ENCODE measurements around the gene CCP110.

Gene CCP110

DNA sequence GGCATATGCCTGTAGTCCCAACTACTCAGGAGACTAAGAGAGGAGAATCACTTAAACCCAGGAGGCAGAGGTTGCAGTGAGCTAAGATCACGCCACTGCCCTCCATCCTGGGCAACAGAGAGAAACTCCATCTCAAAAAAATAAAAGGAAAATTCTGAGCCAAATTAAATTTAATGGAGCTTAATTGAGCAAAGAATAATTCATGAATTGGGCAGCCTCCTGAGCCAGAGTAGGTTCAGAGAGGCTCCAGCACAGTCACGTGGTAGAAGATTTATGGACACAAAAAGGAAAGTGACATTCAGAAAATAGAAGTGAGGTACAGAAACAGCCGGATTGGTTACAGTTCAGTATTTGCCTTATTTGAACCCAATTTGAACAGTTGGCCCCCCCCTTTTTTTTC, 42.6 kb downstream of the CCP110 start:
- Histone ChIP-seq H3K4me1 (no peaks in the 10 kb centered on the region), H3K4me3 (no peak overlapping the region), H3K36me3 (peaks cover 60 to 67% (median 66%) of the 10 kb centered on the region in 3 donors), H3K27ac (no peak overlapping the region), H3K9me3 (no peaks in the 10 kb centered on the region), H3K27me3 (no peaks in the 10 kb centered on the region)
- intact Hi-C loops (cut with DNase I; ENCODE audit: low total_unique reads) = no loop called here
- DNase-seq = no peak
- TF ChIP-seq, protein P1, sequence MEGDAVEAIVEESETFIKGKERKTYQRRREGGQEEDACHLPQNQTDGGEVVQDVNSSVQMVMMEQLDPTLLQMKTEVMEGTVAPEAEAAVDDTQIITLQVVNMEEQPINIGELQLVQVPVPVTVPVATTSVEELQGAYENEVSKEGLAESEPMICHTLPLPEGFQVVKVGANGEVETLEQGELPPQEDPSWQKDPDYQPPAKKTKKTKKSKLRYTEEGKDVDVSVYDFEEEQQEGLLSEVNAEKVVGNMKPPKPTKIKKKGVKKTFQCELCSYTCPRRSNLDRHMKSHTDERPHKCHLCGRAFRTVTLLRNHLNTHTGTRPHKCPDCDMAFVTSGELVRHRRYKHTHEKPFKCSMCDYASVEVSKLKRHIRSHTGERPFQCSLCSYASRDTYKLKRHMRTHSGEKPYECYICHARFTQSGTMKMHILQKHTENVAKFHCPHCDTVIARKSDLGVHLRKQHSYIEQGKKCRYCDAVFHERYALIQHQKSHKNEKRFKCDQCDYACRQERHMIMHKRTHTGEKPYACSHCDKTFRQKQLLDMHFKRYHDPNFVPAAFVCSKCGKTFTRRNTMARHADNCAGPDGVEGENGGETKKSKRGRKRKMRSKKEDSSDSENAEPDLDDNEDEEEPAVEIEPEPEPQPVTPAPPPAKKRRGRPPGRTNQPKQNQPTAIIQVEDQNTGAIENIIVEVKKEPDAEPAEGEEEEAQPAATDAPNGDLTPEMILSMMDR (IDR thresholded peaks at IDR 0.05) = no peak

DNA sequence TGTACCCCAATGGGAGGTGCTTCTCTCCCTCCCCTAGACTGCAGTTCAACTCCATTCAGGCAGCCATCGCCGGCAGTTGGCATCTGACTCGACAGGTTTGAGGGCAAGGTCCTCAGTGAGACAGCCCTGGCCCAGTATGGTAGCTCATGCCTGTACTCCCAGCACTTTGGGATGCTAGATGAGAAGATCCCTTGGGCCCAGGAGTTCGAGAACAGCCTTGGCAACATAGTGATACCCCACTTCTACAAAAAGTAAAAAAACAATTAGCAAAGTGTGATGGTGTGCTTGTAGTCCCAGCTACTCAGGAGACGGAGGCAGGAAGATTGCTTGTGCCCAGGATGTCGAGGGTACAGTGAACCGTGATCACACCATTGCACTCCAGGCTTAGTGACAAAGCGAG, 43.8 kb downstream of the CCP110 start:
- H3K27ac ChIP-seq = no peak overlapping the region
- peaks cover 67 to 79% (median 74%) of the 10 kb centered on the region in 3 donors for H3K36me3 ChIP-seq
- H3K9me3 ChIP-seq = no peaks in the 10 kb centered on the region
- TF ChIP-seq, protein P1 (IDR thresholded peaks at IDR 0.05) = no peak
- intact Hi-C loops (cut with DNase I; ENCODE audit: low total_unique reads) = no loop called here
- no peak for DNase-seq
- no peaks in the 10 kb centered on the region for H3K4me1 ChIP-seq
- no peaks in the 10 kb centered on the region for H3K27me3 ChIP-seq
- no peak overlapping the region for H3K4me3 ChIP-seq

DNA sequence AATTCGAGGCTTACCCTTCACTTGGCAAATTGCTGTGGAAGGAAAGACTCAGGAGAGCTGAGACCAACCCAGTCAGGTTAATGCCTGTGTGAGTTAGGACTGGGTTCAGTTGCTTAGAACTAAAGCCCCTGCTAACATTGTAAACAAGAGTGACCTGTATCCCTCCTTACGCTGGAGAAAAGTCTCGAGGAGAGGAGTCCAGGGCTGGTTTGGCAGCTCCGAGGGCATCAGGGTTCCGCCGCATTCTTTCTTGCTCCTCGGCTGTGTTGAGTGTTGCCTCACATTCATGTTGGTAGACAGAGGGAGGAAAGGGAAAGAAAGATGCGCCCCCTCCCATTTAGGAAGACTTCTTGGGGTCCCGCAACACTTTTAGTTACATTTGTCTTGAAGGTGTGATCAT, 50.3 kb downstream of the CCP110 start:
- Histone ChIP-seq H3K4me1 (no peaks in the 10 kb centered on the region), H3K36me3 (peaks cover 78 to 98% (median 81%) of the 10 kb centered on the region in 3 donors)

DNA sequence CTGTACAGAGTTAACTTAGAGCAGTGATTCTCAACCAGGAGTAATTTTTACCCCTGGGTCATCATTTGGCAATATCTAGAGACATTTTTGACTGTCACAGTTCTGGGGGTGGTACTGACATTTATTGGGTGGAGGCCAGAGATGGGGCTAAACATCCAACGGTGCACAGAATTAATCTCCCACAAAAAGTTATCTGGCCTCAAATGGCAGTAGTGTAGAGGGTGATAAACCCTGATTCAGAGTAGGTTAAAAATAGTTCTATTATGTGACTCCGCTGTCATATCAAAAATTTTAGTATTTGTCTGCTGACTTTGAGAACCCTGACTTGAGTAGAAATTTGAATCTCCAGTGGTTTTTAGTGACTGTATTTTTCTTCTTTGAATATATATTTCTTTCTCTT, 50.9 kb downstream of the CCP110 start:
- Histone ChIP-seq H3K4me1 (no peaks in the 10 kb centered on the region), H3K36me3 (peaks cover 78 to 98% (median 81%) of the 10 kb centered on the region in 3 donors), H3K27me3 (no peaks in the 10 kb centered on the region), H3K4me3 (no peak overlapping the region), H3K9me3 (no peaks in the 10 kb centered on the region), H3K27ac (no peak overlapping the region)
- TF ChIP-seq, protein P1 (IDR thresholded peaks at IDR 0.05) = no peak
- intact Hi-C loops (cut with DNase I; ENCODE audit: low total_unique reads) = no loop called here
- DNase-seq = no peak

More for the DNA sequence above, 50.3 kb downstream of the CCP110 start:
- Histone ChIP-seq H3K9me3 (no peaks in the 10 kb centered on the region), H3K4me3 (no peak overlapping the region), H3K27ac (no peak overlapping the region), H3K27me3 (no peaks in the 10 kb centered on the region)
- intact Hi-C loops (cut with DNase I; ENCODE audit: low total_unique reads) = no loop called here
- DNase-seq = no peak
- TF ChIP-seq, protein P1 (IDR thresholded peaks at IDR 0.05) = no peak

DNA sequence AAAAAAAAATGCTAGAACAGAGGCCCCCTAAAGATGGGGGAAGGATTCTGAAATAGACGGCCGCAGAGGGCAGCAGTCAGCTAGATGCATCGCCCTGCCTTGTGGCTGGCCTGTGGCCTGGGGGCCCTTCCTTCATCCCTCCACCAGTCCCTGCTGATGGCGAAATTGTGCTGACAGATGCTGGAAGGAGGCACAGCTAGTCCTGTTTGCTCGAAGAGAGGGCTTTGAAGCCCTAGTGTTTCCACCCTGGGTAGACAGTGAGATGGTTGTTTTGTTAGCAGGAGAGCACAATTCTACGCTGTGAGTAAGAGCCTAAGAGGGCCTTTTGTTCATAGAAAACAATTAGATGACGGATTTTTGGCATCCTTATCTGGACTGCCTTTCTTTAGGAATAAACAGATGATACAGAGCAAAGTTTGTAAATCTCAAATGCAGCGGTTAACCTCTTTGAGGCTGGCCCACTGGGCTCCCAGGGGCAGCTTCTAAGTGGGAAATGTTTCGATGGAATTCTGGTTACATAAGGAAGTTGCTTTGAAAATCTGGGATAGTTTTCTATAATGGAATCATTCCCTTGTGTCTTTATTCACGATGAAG, 54.7 kb downstream of the CCP110 start:
- intact Hi-C loops (cut with DNase I; ENCODE audit: low total_unique reads) = no loop called here
- no peaks in the 10 kb centered on the region for H3K4me1 ChIP-seq
- H3K27ac ChIP-seq = no peak overlapping the region
- no peak for DNase-seq
- peaks cover 81 to 98% (median 91%) of the 10 kb centered on the region in 3 donors for H3K36me3 ChIP-seq
- no peaks in the 10 kb centered on the region for H3K27me3 ChIP-seq
- no peak overlapping the region for H3K4me3 ChIP-seq
- no peaks in the 10 kb centered on the region for H3K9me3 ChIP-seq
- TF ChIP-seq, protein P1 (IDR thresholded peaks at IDR 0.05) = no peak

Data from tibial artery (tissue), 4 donors.